ENCODE results near the gene MCOLN3.

Gene MCOLN3

DNA sequence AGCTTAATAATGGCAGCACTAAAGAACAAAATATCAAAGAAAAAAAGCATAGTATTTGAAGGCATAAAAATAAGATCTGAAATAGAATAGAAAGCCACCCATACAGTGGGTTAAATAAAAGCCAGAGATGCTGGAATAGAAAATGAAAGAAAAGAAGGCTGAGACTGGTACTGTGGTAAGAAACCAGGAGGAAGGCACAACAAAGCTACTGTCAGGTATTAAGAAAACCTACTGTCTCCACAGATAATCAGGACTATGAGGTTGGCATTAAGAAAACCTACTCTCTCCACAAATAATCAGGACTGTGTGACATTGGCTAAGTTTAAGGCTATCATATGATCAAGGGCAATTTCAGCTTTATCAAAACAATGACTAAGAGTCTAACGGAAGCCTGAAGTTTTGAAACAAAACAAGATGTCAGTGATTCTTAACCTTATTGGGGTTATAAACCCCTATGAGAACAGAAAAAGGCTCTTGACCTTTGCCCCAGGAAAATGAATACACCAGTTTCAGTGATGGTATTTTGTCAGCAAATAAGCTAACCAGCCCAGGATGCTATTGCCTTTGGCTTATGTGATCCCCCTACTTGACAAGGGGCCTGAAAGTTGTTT is 75.8 kb downstream of the MCOLN3 start:
- H3K9me3 ChIP-seq (ENCODE audit: control insufficient read depth in 5 of 5, low read length in 5 of 5): no peaks in the 10 kb centered on the region
- no peaks in the 10 kb centered on the region for H3K36me3 ChIP-seq (ENCODE audit: control insufficient read depth in 5 of 5, insufficient read depth in 5 of 5, low read length in 5 of 5)
- H3K27me3 ChIP-seq (ENCODE audit: control insufficient read depth in 5 of 5, insufficient read depth in 4 of 5, low read length in 5 of 5): no peaks in the 10 kb centered on the region
- no peaks in the 10 kb centered on the region for H3K4me1 ChIP-seq (ENCODE audit: control insufficient read depth in 5 of 5, insufficient read depth in 5 of 5, low read length in 5 of 5)
- H3K4me3 ChIP-seq (ENCODE audit: low read depth in 1 of 5, low read length in 5 of 5): no peak overlapping the region
- no peak overlapping the region for H3K9ac ChIP-seq (ENCODE audit: low read length in 5 of 5)
- no peak overlapping the region for H3K27ac ChIP-seq (ENCODE audit: low read depth, low read length)

DNA sequence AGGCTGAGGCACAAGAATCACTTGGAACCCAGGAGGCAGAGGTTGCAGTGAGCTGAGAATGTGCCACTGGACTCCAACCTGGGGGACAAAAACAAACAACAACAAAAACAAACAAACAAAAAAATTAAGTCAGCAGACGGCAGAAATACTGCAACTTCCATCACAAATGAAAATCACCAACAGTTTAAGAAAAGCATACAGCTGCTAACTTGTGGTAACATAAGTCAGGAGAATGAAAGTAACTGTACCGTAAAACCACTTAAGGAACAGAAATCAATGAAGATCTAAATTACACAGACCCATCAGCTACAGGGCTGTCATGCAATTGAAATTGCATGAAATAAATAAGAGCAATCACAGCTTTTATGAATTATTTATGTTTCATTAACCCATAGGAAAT is 76.3 kb downstream of the MCOLN3 start:
- Histone ChIP-seq H3K4me3 (ENCODE audit: low read depth in 1 of 5, low read length in 5 of 5) (no peak overlapping the region), H3K27ac (ENCODE audit: low read depth, low read length) (no peak overlapping the region), H3K9me3 (ENCODE audit: control insufficient read depth in 5 of 5, low read length in 5 of 5) (no peaks in the 10 kb centered on the region), H3K9ac (ENCODE audit: low read length in 5 of 5) (no peak overlapping the region), H3K36me3 (ENCODE audit: control insufficient read depth in 5 of 5, insufficient read depth in 5 of 5, low read length in 5 of 5) (no peaks in the 10 kb centered on the region), H3K27me3 (ENCODE audit: control insufficient read depth in 5 of 5, insufficient read depth in 4 of 5, low read length in 5 of 5) (no peaks in the 10 kb centered on the region), H3K4me1 (ENCODE audit: control insufficient read depth in 5 of 5, insufficient read depth in 5 of 5, low read length in 5 of 5) (no peaks in the 10 kb centered on the region)

GRCh38 chr1:84969489-84970250 is 78.6 kb downstream of the MCOLN3 start:
- no peak overlapping the region for H3K4me3 ChIP-seq (ENCODE audit: low read depth in 1 of 5, low read length in 5 of 5)

DNA sequence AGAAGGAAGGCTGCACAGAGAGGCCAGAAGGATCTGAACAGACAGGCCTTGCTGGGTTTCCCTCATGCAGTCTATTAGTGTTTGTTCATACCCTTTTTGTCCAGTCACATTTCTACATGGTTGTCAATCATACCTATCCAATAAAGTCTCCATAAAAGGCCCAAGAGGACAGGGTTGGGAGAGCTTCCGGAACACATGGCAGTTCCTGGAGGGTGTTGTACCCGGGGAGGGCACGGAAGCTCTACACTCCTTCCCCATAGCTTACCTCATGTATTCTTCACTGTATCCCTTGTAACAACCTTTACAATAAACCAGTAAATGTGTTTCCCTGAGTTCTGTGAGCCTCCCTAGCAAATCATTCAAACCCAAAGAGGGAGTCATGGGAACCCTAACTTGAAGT is 79.4 kb downstream of the MCOLN3 start:
- Histone ChIP-seq H3K36me3 (ENCODE audit: control insufficient read depth in 5 of 5, insufficient read depth in 5 of 5, low read length in 5 of 5) (no peaks in the 10 kb centered on the region), H3K27ac (ENCODE audit: low read depth, low read length) (no peak overlapping the region), H3K9me3 (ENCODE audit: control insufficient read depth in 5 of 5, low read length in 5 of 5) (no peaks in the 10 kb centered on the region), H3K27me3 (ENCODE audit: control insufficient read depth in 5 of 5, insufficient read depth in 4 of 5, low read length in 5 of 5) (no peaks in the 10 kb centered on the region), H3K9ac (ENCODE audit: low read length in 5 of 5) (no peak overlapping the region), H3K4me3 (ENCODE audit: low read depth in 1 of 5, low read length in 5 of 5) (no peak overlapping the region), H3K4me1 (ENCODE audit: control insufficient read depth in 5 of 5, insufficient read depth in 5 of 5, low read length in 5 of 5) (no peaks in the 10 kb centered on the region)

More at GRCh38 chr1:84969489-84970250, 78.6 kb downstream of the MCOLN3 start:
- no peak overlapping the region for H3K27ac ChIP-seq (ENCODE audit: low read depth, low read length)
- no peaks in the 10 kb centered on the region for H3K9me3 ChIP-seq (ENCODE audit: control insufficient read depth in 5 of 5, low read length in 5 of 5)
- no peaks in the 10 kb centered on the region for H3K27me3 ChIP-seq (ENCODE audit: control insufficient read depth in 5 of 5, insufficient read depth in 4 of 5, low read length in 5 of 5)
- H3K9ac ChIP-seq (ENCODE audit: low read length in 5 of 5): no peak overlapping the region
- H3K4me1 ChIP-seq (ENCODE audit: control insufficient read depth in 5 of 5, insufficient read depth in 5 of 5, low read length in 5 of 5): no peaks in the 10 kb centered on the region
- H3K36me3 ChIP-seq (ENCODE audit: control insufficient read depth in 5 of 5, insufficient read depth in 5 of 5, low read length in 5 of 5): no peaks in the 10 kb centered on the region

DNA sequence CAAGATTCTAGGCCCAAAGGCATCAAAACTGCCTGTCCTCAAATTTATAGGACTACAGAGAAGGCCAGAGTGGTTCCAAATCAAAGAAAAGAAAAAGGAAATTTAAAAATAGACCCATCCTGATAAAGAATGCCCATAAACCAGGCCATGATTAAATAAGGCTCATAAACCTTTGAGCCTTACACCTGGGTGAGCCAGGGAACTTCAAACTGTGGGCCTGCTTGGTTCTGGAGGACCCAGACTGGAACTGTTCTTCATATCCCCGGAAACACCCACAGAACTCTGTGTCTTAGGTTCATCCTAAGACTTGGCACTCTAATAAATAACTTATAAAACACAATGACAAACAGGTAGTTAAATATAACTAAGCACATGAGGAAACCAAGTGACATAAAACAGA is 80.2 kb downstream of the MCOLN3 start:
- Histone ChIP-seq H3K27me3 (ENCODE audit: control insufficient read depth in 5 of 5, insufficient read depth in 4 of 5, low read length in 5 of 5) (no peaks in the 10 kb centered on the region), H3K9me3 (ENCODE audit: control insufficient read depth in 5 of 5, low read length in 5 of 5) (no peaks in the 10 kb centered on the region), H3K9ac (ENCODE audit: low read length in 5 of 5) (no peak overlapping the region), H3K36me3 (ENCODE audit: control insufficient read depth in 5 of 5, insufficient read depth in 5 of 5, low read length in 5 of 5) (no peaks in the 10 kb centered on the region), H3K4me1 (ENCODE audit: control insufficient read depth in 5 of 5, insufficient read depth in 5 of 5, low read length in 5 of 5) (no peaks in the 10 kb centered on the region), H3K27ac (ENCODE audit: low read depth, low read length) (no peak overlapping the region), H3K4me3 (ENCODE audit: low read depth in 1 of 5, low read length in 5 of 5) (no peak overlapping the region)
